Astrocyte (in vitro differentiated cells and primary cell): ENCODE data around the gene ILDR1. TPM values are rescaled to one million over a fixed set of nuclear protein-coding genes. Genes with fewer than 3 reads are reported as not detected.

Experiments
- DNase-seq: peaks from one replicate; pipeline ENCODE4 v3.0.0-alpha.2; 2010; ENCODE audit warnings: low read depth
- FAIRE-seq: peaks from 2 replicates; lab custom pipeline; 2011; peaks lifted over from hg19 to GRCh38; lab: Jason Lieb, UNC
- H2AFZ ChIP-seq: 2 replicates; pipeline ENCODE4 v1.6.0; 2012; ENCODE audit warnings: low read depth, low read length, inconsistent platforms
- H3K27ac ChIP-seq: 2 replicates; pipeline ENCODE4 v1.5.1; 2011; ENCODE audit warnings: low read depth, low read length, inconsistent platforms
- H3K27me3 ChIP-seq: 2 replicates; pipeline ENCODE4 v1.6.0; 2011; ENCODE audit warnings: low read length, inconsistent platforms; ENCODE audit not compliant: insufficient read depth
- H3K36me3 ChIP-seq: 2 replicates; pipeline ENCODE4 v1.5.1; 2011; ENCODE audit warnings: low read length, inconsistent platforms; ENCODE audit not compliant: insufficient read depth
- H3K4me1 ChIP-seq: 2 replicates; pipeline ENCODE4 v1.5.1; 2011; ENCODE audit warnings: low read length, inconsistent platforms; ENCODE audit not compliant: insufficient read depth
- H3K4me2 ChIP-seq: 2 replicates; pipeline ENCODE4 v1.6.0; 2012; ENCODE audit warnings: low read length, inconsistent platforms
- H3K4me3 ChIP-seq: 2 replicates; pipeline ENCODE4 v1.5.1; 2011; ENCODE audit warnings: low read depth, mild to moderate bottlenecking, low read length, inconsistent platforms; ENCODE audit not compliant: insufficient read depth
- H3K79me2 ChIP-seq: 2 replicates; pipeline ENCODE4 v1.6.0; 2012; ENCODE audit warnings: mild to moderate bottlenecking, low read length, inconsistent platforms; ENCODE audit not compliant: insufficient read depth
- H3K9ac ChIP-seq: 2 replicates; pipeline ENCODE4 v1.6.0; 2012; ENCODE audit warnings: mild to moderate bottlenecking, low read length, inconsistent platforms
- H3K9me3 ChIP-seq: 2 replicates; pipeline ENCODE4 v1.5.1; 2012; ENCODE audit warnings: low read depth, mild to moderate bottlenecking, low read length, inconsistent platforms; ENCODE audit not compliant: insufficient read depth
- H4K20me1 ChIP-seq: 2 replicates; pipeline ENCODE4 v1.6.0; 2012; ENCODE audit warnings: low read length, inconsistent platforms; ENCODE audit not compliant: insufficient read depth
- H3K27ac Mint-ChIP-seq: one replicate; pipeline ENCODE4 v1.8.0; 2021; ENCODE audit warnings: mild to moderate bottlenecking, mixed read lengths; ENCODE audit not compliant: unreplicated experiment
- H3K27me3 Mint-ChIP-seq: one replicate; pipeline ENCODE4 v1.8.0; 2021; ENCODE audit warnings: low read depth, mixed read lengths; ENCODE audit not compliant: unreplicated experiment
- H3K36me3 Mint-ChIP-seq: one replicate; pipeline ENCODE4 v1.8.0; 2021; ENCODE audit warnings: low read depth, mixed read lengths; ENCODE audit not compliant: unreplicated experiment
- H3K4me1 Mint-ChIP-seq: one replicate; pipeline ENCODE4 v1.8.0; 2021; ENCODE audit warnings: low read depth, mixed read lengths; ENCODE audit not compliant: unreplicated experiment
- H3K4me3 Mint-ChIP-seq: one replicate; pipeline ENCODE4 v1.8.0; 2021; ENCODE audit warnings: mild to moderate bottlenecking, moderate library complexity, mixed read lengths; ENCODE audit not compliant: unreplicated experiment
- H3K9me3 Mint-ChIP-seq: one replicate; pipeline ENCODE4 v1.8.0; 2021; ENCODE audit warnings: mild to moderate bottlenecking, mixed read lengths; ENCODE audit not compliant: unreplicated experiment
- EZH2 ChIP-seq: IDR thresholded peaks from 2 replicates; pipeline ENCODE4 v1.6.1; 2012; ENCODE audit warnings: mild to moderate bottlenecking, low read length, inconsistent platforms; ENCODE audit not compliant: insufficient read depth
- total RNA-seq: library from RNA; stranded (reverse); gene quantifications from 2 replicates; pipeline ENCODE4 v1.2.1, GENCODE V29; 2021
- TF ChIP-seq, protein P1 (sequence below): IDR thresholded peaks from 2 replicates; pipeline ENCODE4 v1.5.1; 2011; ENCODE audit warnings: low read depth, mild to moderate bottlenecking, inconsistent platforms, low read length, moderate library complexity; ENCODE audit not compliant: insufficient read depth

Gene ILDR1
- total RNA-seq, 1 donor from 2014 or later = not detected

DNA sequence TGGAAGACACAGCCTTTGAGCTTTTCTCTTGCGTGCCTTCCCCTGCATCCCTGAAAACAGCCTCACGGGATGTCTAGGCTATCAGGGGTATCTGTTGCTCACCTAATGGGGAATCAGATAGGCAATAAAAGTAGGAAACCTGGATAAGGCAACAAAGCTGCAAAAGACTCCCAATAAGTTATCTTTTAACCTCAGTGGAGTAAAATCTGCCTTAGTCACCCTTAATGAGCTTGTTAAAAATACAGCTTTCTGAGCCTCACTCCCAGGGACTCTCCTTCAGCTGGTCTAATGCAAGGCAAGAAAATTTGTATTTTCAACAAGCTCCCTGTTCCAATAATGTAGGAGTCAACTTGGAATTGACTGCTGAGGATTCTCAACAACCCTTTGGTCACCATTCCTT is 25.6 kb downstream of the ILDR1 start:
- Mint-ChIP-seq H3K9me3 (no peaks in the 10 kb centered on the region), H3K27me3 (no peaks in the 10 kb centered on the region), H3K4me3 (no peak overlapping the region), H3K36me3 (no peaks in the 10 kb centered on the region), H3K4me1 (peaks cover 30% of the 10 kb centered on the region), H3K27ac (no peak overlapping the region)
- Histone ChIP-seq H2AFZ (no peak overlapping the region), H3K79me2 (no peaks in the 10 kb centered on the region), H3K4me1 (peaks cover 20% of the 10 kb centered on the region), H3K4me2 (no peak overlapping the region), H3K27me3 (peaks cover 2% of the 10 kb centered on the region), H3K4me3 (no peak overlapping the region), H4K20me1 (no peaks in the 10 kb centered on the region), H3K27ac (no peak overlapping the region), H3K36me3 (no peaks in the 10 kb centered on the region), H3K9me3 (no peaks in the 10 kb centered on the region), H3K9ac (no peak overlapping the region)
- TF ChIP-seq EZH2 = no peak
- TF ChIP-seq, protein P1, sequence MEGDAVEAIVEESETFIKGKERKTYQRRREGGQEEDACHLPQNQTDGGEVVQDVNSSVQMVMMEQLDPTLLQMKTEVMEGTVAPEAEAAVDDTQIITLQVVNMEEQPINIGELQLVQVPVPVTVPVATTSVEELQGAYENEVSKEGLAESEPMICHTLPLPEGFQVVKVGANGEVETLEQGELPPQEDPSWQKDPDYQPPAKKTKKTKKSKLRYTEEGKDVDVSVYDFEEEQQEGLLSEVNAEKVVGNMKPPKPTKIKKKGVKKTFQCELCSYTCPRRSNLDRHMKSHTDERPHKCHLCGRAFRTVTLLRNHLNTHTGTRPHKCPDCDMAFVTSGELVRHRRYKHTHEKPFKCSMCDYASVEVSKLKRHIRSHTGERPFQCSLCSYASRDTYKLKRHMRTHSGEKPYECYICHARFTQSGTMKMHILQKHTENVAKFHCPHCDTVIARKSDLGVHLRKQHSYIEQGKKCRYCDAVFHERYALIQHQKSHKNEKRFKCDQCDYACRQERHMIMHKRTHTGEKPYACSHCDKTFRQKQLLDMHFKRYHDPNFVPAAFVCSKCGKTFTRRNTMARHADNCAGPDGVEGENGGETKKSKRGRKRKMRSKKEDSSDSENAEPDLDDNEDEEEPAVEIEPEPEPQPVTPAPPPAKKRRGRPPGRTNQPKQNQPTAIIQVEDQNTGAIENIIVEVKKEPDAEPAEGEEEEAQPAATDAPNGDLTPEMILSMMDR = no peak
- FAIRE-seq (no peak), DNase-seq (no peak)

DNA sequence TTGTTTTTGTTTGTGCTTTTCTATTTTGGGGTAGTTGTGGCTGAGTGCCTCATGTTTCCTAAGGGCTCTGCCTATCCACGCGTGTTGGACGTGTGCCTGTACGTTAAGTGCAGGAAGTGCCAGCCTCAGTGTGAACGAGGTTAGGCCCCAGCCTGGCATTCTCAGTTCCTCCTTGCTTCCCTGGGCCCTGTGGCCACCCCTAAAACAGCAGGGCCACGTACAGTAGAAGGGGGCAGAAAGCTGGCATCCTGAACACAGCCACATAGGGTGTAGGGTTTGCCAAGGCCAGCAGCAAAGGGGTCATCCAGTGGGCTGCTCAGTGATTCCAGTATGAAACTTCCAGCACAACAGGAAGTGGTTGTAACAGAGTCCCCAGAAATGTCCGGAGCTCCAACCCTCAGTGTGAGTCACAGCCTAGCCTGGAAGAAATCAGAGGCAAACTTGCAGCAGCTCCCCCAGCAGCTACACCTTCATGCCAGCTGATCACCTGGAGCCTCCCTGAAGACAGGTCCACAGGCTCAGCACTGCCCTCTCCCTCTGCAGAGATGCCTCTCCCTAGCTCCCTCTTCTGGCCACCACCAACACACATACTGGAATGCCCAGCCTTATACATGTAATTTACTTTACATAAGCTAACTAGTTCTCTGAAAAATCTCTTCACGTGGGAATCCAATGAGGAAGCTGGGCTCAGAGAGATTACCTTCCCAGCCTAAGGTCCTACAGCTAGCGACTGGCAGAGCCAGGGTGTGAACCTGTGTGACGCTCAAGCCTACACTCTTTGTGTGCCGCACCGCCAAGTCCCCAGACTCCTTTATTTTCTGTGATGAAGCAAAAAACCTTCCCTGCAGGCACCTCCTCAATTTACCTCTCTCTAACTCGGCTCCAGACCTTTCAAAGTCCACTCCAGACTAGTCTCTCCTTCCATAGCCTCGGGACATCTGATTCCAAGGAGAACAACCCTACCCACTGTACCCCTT is 26.6 kb downstream of the ILDR1 start:
- Mint-ChIP-seq H3K27me3 (no peaks in the 10 kb centered on the region), H3K9me3 (no peaks in the 10 kb centered on the region), H3K27ac (peak overlapping the region; percentile 67), H3K4me3 (no peak overlapping the region), H3K4me1 (peaks cover 30% of the 10 kb centered on the region), H3K36me3 (no peaks in the 10 kb centered on the region)
- no peak overlapping the region for H3K9ac ChIP-seq
- no peaks in the 10 kb centered on the region for H3K36me3 ChIP-seq
- H3K9me3 ChIP-seq = no peaks in the 10 kb centered on the region
- H3K4me1 ChIP-seq = peaks cover 20% of the 10 kb centered on the region
- peak; percentile 80 for DNase-seq
- no peaks in the 10 kb centered on the region for H3K79me2 ChIP-seq
- TF ChIP-seq, protein P1 = peak; percentile 23
- no peak for TF ChIP-seq EZH2
- peak overlapping the region; percentile 93 for H2AFZ ChIP-seq
- H3K4me2 ChIP-seq = peak overlapping the region; percentile 66
- H3K4me3 ChIP-seq = no peak overlapping the region
- H3K27me3 ChIP-seq = no peaks in the 10 kb centered on the region
- H4K20me1 ChIP-seq = no peaks in the 10 kb centered on the region
- peak overlapping the region; percentile 63 for H3K27ac ChIP-seq
- no peak for FAIRE-seq

DNA sequence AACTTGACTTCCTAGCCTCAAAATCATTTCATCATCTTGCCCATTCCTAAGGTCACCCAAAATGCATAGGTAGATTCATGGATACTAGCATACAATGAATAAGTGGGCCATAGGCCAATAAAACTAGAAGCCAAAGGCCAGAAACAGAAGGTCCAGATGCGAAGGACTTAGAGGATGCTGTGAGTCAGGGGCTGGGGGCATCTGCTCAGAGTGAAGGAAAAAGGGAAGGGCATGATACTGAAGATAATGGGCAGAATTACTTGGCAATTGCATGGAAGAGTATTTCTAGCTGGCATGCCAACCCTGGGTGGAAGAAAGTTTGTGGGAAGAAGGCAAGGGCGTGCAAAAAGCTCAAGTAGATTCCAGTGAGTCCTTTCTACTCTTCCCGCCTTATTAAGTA is 27.5 kb downstream of the ILDR1 start:
- Mint-ChIP-seq H3K9me3 (no peaks in the 10 kb centered on the region), H3K36me3 (no peaks in the 10 kb centered on the region), H3K27me3 (no peaks in the 10 kb centered on the region), H3K27ac (no peak overlapping the region), H3K4me3 (no peak overlapping the region), H3K4me1 (peaks cover 30% of the 10 kb centered on the region)
- no peaks in the 10 kb centered on the region for H3K36me3 ChIP-seq
- H2AFZ ChIP-seq = no peak overlapping the region
- H3K9ac ChIP-seq = no peak overlapping the region
- H3K4me1 ChIP-seq = peaks cover 20% of the 10 kb centered on the region
- H3K79me2 ChIP-seq = no peaks in the 10 kb centered on the region
- H3K4me2 ChIP-seq = no peak overlapping the region
- TF ChIP-seq, protein P1 = no peak
- no peak for TF ChIP-seq EZH2
- H4K20me1 ChIP-seq = no peaks in the 10 kb centered on the region
- DNase-seq (no peak), FAIRE-seq (no peak)
- H3K9me3 ChIP-seq = no peaks in the 10 kb centered on the region
- no peak overlapping the region for H3K27ac ChIP-seq
- no peaks in the 10 kb centered on the region for H3K27me3 ChIP-seq
- H3K4me3 ChIP-seq = no peak overlapping the region
